Urinary bladder (tissue), 4 donors: ENCODE data around the gene TREM1. TPM values are rescaled to one million over a fixed set of nuclear protein-coding genes. Genes with fewer than 3 reads are reported as not detected.
A peak's percentile ranks its signal among the peaks of the same experiment; 100 is the strongest.

Source experiments
- DNase-seq: peaks from one replicate; pipeline ENCODE4 v3.0.0-alpha.2; 2015; ENCODE audit errors: extremely low spot score
- H3K27ac ChIP-seq: one replicate; pipeline ENCODE4 v1.5.1; 2013; ENCODE audit warnings: low read depth, mild to moderate bottlenecking, moderate library complexity
- H3K36me3 ChIP-seq: one replicate; pipeline ENCODE4 v1.6.1; 2013; ENCODE audit warnings: mild to moderate bottlenecking, moderate library complexity; ENCODE audit not compliant: insufficient read depth
- H3K4me1 ChIP-seq: one replicate; pipeline ENCODE4 v1.6.1; 2013; ENCODE audit warnings: mild to moderate bottlenecking, moderate library complexity; ENCODE audit not compliant: insufficient read depth
- H3K4me3 ChIP-seq: one replicate; pipeline ENCODE4 v1.5.1; 2013; ENCODE audit warnings: low read depth, low read length
- WGBS: extraction: QIAGEN DNeasy Blood & Tissue Kit; methylation state at CpG from one replicate; pipeline ENCODE4 v1.1.7; 2013; 5-methylcytosine and 5-hydroxymethylcytosine counted together
- polyA plus RNA-seq: library from polyadenylated mRNA; stranded (reverse); fragments of 200-250 nt; gene quantifications from one replicate; pipeline ENCODE4 v1.2.3, GENCODE V29; 2013
- total RNA-seq: library from RNA; depleted of rRNA; stranded (reverse); fragments of >200 nt; gene quantifications from one replicate; pipeline ENCODE4 v1.2.3, GENCODE V29; 2014
- donor health status: healthy with polysubstance abuse.
- donor health status: healthy.

The TREM1 gene
- total RNA-seq = 0.26 TPM
- polyA plus RNA-seq = 0.66 TPM

DNA sequence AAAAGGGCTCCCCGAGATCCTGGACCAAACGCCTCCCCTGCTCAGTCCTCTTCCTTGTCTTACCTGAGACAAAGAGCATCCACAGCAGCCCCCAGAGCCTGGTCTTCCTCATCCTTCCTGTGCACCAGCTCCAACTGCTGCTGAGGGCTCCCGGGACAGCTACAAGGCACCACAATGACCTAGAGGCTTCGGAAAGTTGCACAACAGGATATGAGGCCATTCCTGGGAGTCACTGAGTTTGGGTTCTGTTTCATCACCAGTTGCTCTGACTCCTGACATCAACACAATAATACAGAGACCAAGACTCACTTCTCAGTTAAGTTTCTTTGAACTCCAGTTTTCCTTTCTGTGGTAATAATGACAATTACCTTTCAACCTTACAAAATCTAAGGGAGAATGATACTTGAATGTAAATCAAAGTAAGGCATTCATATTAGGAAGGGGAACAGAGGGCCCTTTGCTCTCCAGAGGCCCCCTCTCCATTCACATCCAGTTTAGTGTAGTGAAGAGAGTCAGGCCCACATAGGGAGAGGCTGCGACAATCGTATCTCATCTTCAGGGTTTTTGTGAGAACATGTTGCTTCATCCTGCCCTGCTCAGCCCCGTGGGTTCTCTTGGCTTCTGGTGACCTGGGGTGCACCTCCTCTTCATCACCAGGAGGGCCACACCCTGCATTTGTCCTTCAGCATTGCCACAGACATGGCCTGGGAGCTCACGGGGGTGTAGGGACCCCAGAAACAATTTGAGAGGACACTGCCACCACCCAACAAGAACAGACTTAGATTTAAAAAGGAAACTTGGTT lies at the start of gene TREM1:
Gene TREM1, minus strand, starts transcription at position 139 of the 803 bp plus-strand sequence. Its CDS starts 27 bp downstream, at position 112.
- Histone ChIP-seq H3K4me1 (no peaks in the 10 kb centered on the region), H3K4me3 (no peak within 1 kb of the TSS), H3K36me3 (no peaks in the 10 kb centered on the region), H3K27ac (no peak within 1 kb of the TSS)
- DNase-seq = no peak
- 75% methylated on average over 8 of the region's 8 CpGs for WGBS

DNA sequence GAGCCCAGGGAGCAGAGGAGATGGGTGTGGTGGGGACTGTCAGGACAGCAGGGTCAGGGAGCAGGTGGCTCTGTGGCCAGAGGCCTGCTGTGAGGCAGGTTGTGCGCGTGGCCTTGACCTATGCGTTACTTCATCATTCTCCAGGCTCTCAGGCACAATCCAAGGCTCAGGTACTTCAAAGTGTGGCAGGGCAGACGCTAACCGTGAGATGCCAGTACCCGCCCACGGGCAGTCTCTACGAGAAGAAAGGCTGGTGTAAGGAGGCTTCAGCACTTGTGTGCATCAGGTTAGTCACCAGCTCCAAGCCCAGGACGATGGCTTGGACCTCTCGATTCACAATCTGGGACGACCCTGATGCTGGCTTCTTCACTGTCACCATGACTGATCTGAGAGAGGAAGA lies 49.5 kb upstream of the TREM1 start:
- 85% methylated on average over 11 of the region's 11 CpGs for WGBS
- no peaks in the 10 kb centered on the region for H3K36me3 ChIP-seq
- H3K4me1 ChIP-seq = no peaks in the 10 kb centered on the region
- H3K4me3 ChIP-seq = no peak overlapping the region
- H3K27ac ChIP-seq = no peak overlapping the region
- DNase-seq = no peak

DNA sequence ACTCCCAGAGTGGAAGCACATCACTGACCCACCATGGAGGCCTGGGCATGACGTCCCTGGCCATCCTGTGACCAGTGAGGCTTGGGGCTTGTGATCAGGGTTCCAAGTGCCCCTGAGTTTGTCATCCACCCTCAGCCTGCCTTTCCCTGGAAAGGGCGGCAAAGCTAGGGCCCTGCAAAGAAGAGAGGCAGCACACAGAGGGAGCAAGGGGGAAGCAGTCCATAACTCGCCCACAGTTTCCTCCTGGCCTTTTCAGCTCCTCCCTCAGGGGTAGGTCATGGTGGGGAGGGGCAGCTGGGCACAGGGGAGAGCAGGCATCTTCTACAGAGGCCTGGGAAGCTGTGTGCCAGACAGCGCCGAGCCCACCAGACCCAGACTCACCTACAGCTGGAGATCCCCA lies 48.8 kb upstream of the TREM1 start, which contains the start of gene NCR2:
Gene NCR2, plus strand, starts transcription at position 313 of the 400 bp plus-strand sequence. CDS start 269 bp downstream, outside the sequence.
- Histone ChIP-seq H3K36me3 (no peaks in the 10 kb centered on the region), H3K4me1 (no peaks in the 10 kb centered on the region), H3K27ac (no peak within 1 kb of the TSS), H3K4me3 (no peak within 1 kb of the TSS)
- WGBS = 88% methylated on average over 5 of the region's 5 CpGs
- DNase-seq = no peak

DNA sequence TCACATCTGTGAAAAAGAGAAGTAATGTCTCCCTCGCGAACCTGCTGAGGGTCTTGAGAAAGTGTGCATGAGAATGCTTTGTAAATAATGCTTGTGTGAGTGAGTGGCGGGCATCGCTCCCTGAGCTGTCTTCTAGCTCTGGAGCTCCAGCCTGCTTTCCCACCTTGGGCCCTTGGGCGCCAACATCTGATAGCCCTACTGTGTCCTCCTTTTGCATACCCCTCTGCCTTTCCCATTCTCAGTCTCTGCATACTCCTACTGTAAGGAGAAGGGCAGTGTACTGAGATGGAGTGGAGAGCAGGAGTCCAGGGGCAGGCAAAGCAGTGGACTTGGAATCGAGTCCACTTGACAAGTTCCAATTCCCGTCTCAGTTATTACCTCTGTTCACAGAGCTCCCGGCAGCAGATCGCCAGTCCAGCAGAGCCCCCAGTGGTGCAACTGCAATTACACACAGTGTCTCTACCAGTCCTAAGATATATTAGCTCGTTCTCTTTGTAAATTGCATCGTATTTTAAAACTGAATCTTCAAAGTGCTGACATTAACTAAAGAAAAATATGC lies 48.1 kb upstream of the TREM1 start:
- H3K36me3 ChIP-seq = no peaks in the 10 kb centered on the region
- 56% methylated on average over 11 of the region's 11 CpGs for whole genome bisulfite sequencing
- H3K27ac ChIP-seq = no peak overlapping the region
- DNase-seq = no peak
- H3K4me1 ChIP-seq = no peaks in the 10 kb centered on the region
- no peak overlapping the region for H3K4me3 ChIP-seq

DNA sequence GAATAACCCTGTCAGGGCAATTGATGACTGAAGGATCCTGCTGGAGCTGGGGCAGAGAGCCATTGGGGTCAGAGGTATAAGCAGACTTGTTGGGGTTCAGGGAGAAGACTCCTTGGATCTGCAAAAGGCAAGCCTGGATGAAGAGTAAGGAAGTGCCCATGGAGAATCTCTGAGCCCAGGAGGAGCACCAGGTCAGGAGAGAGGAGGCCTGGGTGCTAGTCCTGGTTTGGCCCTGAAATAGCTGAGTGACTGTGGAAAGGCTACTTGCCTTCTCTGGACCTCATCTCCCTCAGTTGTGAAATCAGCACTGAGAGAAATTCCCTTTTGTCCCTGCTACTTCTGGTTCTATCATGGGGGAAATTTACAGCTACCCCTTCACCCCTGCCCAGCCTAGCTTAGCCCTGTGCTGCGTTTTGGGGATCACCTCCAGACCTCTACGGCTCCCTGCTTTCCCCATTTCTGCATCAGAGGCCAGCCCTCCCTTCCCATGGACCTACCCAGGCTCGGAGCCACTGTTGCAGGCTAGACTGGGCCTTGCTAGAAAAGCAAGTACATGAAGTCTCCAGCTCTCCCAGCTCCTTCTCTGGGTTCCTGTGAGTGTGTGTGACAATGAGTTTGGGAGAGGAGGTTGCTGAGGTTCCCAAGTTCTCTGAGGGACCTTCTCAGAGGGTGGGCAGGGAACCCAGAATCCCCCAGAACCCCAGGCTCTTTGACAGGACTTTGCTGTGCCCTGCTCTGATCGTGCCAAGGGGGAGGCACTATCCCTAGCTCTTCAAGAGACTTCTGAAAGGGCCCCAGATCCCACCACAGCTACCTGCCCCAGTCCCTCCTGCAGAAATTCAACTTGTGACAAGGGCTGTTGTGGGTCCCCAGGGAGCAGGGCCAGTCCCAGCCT lies 46.6 kb upstream of the TREM1 start:
- Histone ChIP-seq H3K36me3 (no peaks in the 10 kb centered on the region), H3K4me3 (no peak overlapping the region), H3K27ac (no peak overlapping the region), H3K4me1 (no peaks in the 10 kb centered on the region)
- DNase-seq = no peak
- WGBS = 79% methylated on average over 4 of the region's 4 CpGs

DNA sequence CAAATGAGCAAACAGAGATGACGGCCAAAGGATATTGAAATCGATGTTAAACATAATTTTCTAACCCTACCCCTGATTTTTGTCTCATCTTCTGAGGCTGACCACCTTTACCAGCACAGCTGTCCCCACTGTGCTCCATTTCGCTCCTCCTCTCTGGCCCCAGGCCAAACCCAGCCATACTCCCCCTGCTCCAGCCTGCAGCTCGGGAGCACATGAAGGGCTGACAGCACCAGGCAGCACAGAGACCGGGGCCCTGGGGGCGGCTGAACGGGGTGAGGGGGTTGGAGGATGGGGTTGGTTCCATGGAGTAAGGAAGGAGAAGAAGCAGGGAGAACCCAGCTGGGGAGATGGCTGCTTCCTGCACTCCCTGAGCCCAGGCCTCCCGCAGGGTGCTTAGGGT lies 45.8 kb upstream of the TREM1 start:
- no peak overlapping the region for H3K27ac ChIP-seq
- no peak overlapping the region for H3K4me3 ChIP-seq
- no peak for DNase-seq
- WGBS = 66% methylated on average over 8 of the region's 8 CpGs
- no peaks in the 10 kb centered on the region for H3K4me1 ChIP-seq
- H3K36me3 ChIP-seq = no peaks in the 10 kb centered on the region

DNA sequence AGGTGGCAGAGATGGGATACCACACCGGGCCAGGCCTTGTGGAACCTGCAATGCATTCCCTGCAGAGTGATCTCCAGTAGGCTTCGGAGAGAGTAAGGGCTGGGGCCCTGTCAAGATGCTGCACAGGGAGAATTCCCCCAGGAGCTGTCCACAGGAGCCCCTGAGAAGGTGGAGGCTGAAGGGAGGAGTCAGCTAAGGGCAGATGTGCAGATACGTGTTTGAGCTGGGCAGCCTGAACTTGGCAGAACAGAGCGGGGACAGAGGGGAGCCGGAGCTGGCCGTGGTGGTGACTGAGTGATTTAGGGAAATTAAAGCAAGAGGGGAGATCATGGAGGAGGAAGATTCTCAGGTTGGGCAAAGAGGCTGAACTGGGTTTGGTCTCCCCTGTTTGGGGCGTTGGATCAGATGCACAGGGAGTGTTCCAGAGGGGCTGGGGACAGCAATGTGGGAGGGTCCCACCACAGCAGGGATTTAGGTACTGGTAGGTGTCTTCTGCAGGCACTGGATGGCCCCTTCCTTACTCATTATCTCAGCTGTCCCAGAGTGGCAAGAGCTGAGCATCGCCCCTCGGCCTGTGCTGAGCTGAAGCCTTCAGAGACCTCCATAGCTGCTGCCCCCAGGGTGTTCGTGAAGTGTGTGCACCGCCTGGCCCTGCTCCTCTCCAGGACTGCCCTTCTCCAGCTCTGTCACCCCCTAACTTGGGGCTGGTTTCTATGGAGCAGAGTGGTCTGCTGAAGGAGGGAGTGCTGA lies 45.1 kb upstream of the TREM1 start:
- WGBS = 89% methylated on average over 11 of the region's 11 CpGs

DNA sequence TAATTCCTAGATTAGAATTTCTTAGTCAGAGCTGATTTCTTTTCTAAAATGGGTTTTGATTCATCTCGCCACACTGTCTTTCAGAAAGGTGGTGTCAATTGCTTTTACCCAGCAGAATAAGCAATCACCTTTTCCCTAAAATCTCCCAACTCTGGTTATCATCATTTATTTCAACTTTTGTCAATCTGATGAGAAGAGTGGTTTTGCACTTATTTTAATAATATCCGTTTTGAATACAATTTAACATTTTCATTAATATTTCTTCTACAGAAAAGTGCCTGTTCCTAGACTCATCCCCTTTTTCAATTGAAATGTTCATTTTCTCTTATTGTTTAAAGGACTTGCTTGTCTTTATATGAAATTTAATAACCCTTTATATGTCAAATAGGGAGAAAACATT lies 40.7 kb upstream of the TREM1 start:
- Histone ChIP-seq H3K36me3 (no peaks in the 10 kb centered on the region), H3K4me1 (no peaks in the 10 kb centered on the region), H3K4me3 (no peak overlapping the region), H3K27ac (no peak overlapping the region)
- no peak for DNase-seq
- WGBS = 81% methylated on average over 2 of the region's 2 CpGs

More for the DNA sequence above, 45.1 kb upstream of the TREM1 start:
- Histone ChIP-seq H3K27ac (no peak overlapping the region), H3K4me1 (no peaks in the 10 kb centered on the region), H3K4me3 (no peak overlapping the region), H3K36me3 (no peaks in the 10 kb centered on the region)
- DNase-seq = no peak

DNA sequence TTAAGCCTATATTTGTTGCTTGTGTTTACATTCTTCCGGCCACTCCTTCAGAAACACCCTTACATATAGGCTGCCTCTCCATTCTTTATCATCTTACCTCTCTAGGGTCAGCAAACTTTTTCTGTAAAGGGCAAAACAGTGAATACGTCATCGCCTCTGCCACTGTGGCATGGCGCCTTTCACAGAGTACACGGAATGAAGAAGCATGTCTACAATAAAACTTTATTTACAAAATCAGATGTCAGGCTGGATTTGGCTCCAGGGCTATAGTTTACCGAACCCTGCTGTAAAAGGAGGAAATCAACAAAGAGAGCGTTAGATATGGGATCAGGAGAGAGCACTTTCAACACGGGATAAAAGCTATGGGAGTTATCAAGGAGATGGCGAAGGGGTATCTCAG lies 39.6 kb upstream of the TREM1 start:
- 37% methylated on average over 9 of the region's 9 CpGs for WGBS
- no peak for DNase-seq
- H3K4me1 ChIP-seq = no peaks in the 10 kb centered on the region
- H3K27ac ChIP-seq = no peak overlapping the region
- H3K4me3 ChIP-seq = no peak overlapping the region
- H3K36me3 ChIP-seq = no peaks in the 10 kb centered on the region

DNA sequence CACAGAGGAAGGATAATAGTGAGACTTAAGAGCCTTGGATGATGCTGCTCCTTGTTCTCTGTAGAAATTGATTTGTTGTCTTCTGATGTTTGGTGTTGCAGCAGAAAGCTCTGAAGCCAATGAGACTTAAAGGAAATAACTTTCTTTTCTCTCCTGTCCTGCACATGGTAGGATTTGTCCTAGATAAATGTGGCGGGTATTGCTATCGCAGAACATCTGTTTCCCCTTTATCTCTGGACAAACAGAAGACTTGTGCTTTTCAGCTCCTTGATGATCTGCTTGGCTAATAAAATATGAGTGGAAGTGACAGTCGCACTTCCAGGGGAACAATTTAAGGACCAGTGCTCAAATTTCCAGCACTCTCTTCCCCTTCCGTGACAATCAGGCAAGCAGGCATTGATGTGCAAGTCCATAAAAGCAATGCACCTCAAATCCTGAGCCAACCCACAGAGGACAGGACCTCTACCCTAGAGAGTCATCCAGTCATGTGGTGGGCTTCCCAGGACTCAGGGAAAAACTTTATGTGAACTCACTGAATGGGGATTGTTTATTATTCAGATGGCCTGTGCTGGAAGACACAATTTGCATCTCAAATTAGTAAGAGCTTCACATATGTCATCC lies 39.1 kb upstream of the TREM1 start:
- Histone ChIP-seq H3K4me1 (no peaks in the 10 kb centered on the region), H3K36me3 (no peaks in the 10 kb centered on the region), H3K4me3 (no peak overlapping the region), H3K27ac (no peak overlapping the region)
- no peak for DNase-seq
- 32% methylated on average over 4 of the region's 4 CpGs for WGBS

DNA sequence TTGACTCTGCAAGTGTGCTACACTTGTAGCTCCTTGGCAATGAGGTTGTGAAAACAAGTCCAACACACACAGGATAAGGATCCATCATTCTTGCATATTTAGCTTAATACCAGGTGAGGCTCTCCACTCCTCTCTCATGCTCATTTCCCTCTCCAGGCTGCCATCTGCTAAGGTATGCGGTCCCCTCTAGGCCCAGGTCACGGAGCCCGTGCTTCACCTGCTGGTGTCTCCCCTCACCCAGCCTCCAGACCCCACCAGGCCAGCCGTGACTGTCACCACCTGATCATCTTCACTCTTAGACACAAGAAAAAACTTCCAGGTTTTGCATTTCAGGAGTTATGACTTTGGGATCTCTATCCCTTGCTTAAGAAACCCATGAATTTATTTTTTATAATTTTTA lies 34.7 kb upstream of the TREM1 start:
- no peak overlapping the region for H3K4me3 ChIP-seq
- 83% methylated on average over 4 of the region's 4 CpGs for WGBS
- H3K36me3 ChIP-seq = no peaks in the 10 kb centered on the region
- no peaks in the 10 kb centered on the region for H3K4me1 ChIP-seq
- DNase-seq = no peak
- H3K27ac ChIP-seq = no peak overlapping the region

DNA sequence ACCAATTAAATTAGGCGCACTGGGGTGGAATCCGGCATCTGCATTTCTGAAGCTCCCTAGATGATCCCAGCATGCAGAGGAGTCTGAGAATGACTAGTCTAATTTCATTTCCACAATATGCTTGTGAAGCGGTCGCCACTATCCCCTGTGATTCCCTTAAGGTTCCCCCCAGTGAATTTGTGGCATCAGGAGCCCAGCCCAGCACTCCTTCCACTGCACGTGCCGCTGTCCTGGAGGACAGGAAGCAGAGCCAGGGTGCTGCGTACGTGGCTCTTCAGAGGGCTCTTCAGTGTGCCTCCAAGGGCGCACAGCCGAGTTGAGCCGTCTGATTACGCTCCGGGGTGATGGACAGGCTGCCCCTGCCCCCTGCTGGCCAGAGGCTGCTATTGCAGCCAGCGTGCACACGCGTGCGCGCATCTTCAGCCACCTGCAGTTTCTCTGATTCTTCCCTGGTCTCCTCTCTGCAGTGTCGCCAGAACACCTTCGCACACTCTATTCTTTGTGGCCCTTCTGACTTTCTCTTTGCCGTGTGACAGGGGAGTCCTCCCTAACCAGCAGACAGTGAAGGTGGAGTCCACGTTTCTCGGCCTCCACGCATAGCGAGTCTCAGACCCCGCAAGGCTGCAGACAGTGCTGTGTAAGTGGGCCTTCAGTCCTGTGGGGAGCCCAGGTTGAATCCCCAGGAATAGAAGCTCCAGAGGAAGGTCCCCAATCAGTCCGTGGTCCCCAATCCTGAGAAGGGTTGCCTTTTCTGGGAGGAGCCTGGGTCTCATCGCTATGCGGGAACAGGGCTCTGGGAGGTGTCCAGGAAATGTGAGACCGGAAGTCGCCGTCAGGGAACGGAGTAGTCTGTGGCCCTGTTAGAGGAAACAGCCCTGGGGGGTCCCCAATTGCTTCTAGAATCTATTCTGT lies 32.4 kb upstream of the TREM1 start:
- DNase-seq = peak; percentile 35

More for the DNA sequence above, 32.4 kb upstream of the TREM1 start:
- H3K27ac ChIP-seq = no peak overlapping the region
- peak overlapping the region; percentile 6 for H3K4me3 ChIP-seq
- WGBS = 21% methylated on average over 33 of the region's 33 CpGs
- H3K4me1 ChIP-seq = no peaks in the 10 kb centered on the region
- no peaks in the 10 kb centered on the region for H3K36me3 ChIP-seq
